SK-N-SH (cell line): ENCODE results near the gene CNGA2. TPM values are rescaled to one million over a fixed set of nuclear protein-coding genes. Genes with fewer than 3 reads are reported as not detected.

Experiments
- CTCF ChIA-PET: fragments of 300-600, 350-600 bp; formaldehyde crosslinking; extraction: SDS; loops from one replicate; lab custom pipeline; 2021; lab: Yijun Ruan, JAX
- POLR2A ChIA-PET: fragments of 350-600 bp; sonication (Branson Sonifier 250); formaldehyde crosslinking; extraction: SDS; loops from one replicate; lab custom pipeline; 2020; ENCODE audit warnings: antibody characterized with exemption, inconsistent platforms; lab: Yijun Ruan, JAX
- DNase-seq: peaks from one replicate; pipeline ENCODE4 v3.0.0; 2012
- H2AFZ ChIP-seq: fragments of 200-600 bp; sonication (generic); 2 replicates; pipeline ENCODE4 v1.8.1; 2016; ENCODE audit warnings: antibody characterized with exemption, mild to moderate bottlenecking, low read depth
- H3F3A ChIP-seq: fragments of 200-600 bp; sonication (generic); replicated peaks from 2 replicates; pipeline ENCODE3; 2016; ENCODE audit warnings: antibody characterized with exemption, mild to moderate bottlenecking; ENCODE audit not compliant: insufficient read depth
- H3K27ac ChIP-seq, 2 experiments: fragments of 200-500 bp in 1 of 2; fragments of 200-600 bp in 1 of 2; sonication (Bioruptor generic) in 1 of 2; sonication (generic), shearing (Covaris generic) in 1 of 2; 2 replicates each; pipeline versions ENCODE4 v1.5.1 to v1.6.1; 2014 to 2016; ENCODE audit warnings: low read depth in 2 of 2, inconsistent platforms in 1 of 2, low read length in 1 of 2, mild to moderate bottlenecking in 1 of 2, mixed read lengths in 1 of 2
- H3K27me3 ChIP-seq: fragments of 200-600 bp; sonication (generic), shearing (Covaris generic); 2 replicates; pipeline ENCODE4 v1.6.1; 2016; ENCODE audit warnings: mixed run types; ENCODE audit not compliant: insufficient read depth
- H3K36me3 ChIP-seq, 2 experiments: fragments of 200-500 bp in 1 of 2; fragments of 200-600 bp in 1 of 2; sonication (Bioruptor generic) in 1 of 2; sonication (generic) in 1 of 2; replicated peaks in 1 of 2; 2 replicates each; pipeline versions ENCODE3 to v1.5.1; 2014 to 2016; ENCODE audit warnings: low read length in 1 of 2, mild to moderate bottlenecking in 1 of 2; ENCODE audit not compliant: insufficient read depth in 2 of 2, control insufficient read depth in 1 of 2
- H3K4me1 ChIP-seq, 2 experiments: fragments of 200-500 bp in 1 of 2; fragments of 200-600 bp in 1 of 2; sonication (Bioruptor generic) in 1 of 2; sonication (generic), shearing (Covaris generic) in 1 of 2; 2 replicates each; pipeline versions ENCODE4 v1.5.1 to v1.6.1; 2014 to 2016; ENCODE audit warnings: low read depth in 1 of 2, low read length in 1 of 2, mixed run types in 1 of 2; ENCODE audit not compliant: insufficient read depth in 2 of 2, control insufficient read depth in 1 of 2
- H3K4me2 ChIP-seq: fragments of 200-600 bp; sonication (generic), shearing (Covaris generic); 2 replicates; pipeline ENCODE4 v1.6.1; 2017; ENCODE audit warnings: mixed run types
- H3K4me3 ChIP-seq, 2 experiments: fragments of 200-500 bp in 1 of 2; fragments of 200-600 bp in 1 of 2; sonication (Bioruptor generic) in 1 of 2; sonication (generic), shearing (Covaris generic) in 1 of 2; 2 replicates each; pipeline versions ENCODE4 v1.5.1 to v1.8.1; 2014 to 2016; ENCODE audit warnings: low read depth in 2 of 2, inconsistent platforms in 1 of 2, low read length in 1 of 2, mild to moderate bottlenecking in 1 of 2, mixed read lengths in 1 of 2, moderate library complexity in 1 of 2
- H3K79me2 ChIP-seq: fragments of 200-600 bp; sonication (generic); 2 replicates; pipeline ENCODE4 v1.8.1; 2017; ENCODE audit warnings: mild to moderate bottlenecking; ENCODE audit not compliant: insufficient read depth
- H3K9ac ChIP-seq: fragments of 200-600 bp; sonication (generic); 2 replicates; pipeline ENCODE4 v1.6.1; 2017; ENCODE audit warnings: mixed run types
- H3K9me2 ChIP-seq: fragments of 200-600 bp; sonication (generic); 2 replicates; pipeline ENCODE4 v1.6.1; 2017; ENCODE audit warnings: mixed run types
- H3K9me3 ChIP-seq: fragments of 200-600 bp; sonication (generic); 2 replicates; pipeline ENCODE4 v1.6.1; 2017; ENCODE audit warnings: mixed run types, mild to moderate bottlenecking, moderate library complexity
- H4K20me1 ChIP-seq: fragments of 200-600 bp; sonication (generic); 2 replicates; pipeline ENCODE4 v1.6.1; 2017; ENCODE audit warnings: mild to moderate bottlenecking, mixed run types; ENCODE audit not compliant: insufficient read depth
- ELF1 ChIP-seq: IDR thresholded peaks from 2 replicates; pipeline ENCODE4 v1.4.0; 2012
- MEF2A ChIP-seq: IDR thresholded peaks from 2 replicates; pipeline ENCODE4 v1.4.0; 2012; ENCODE audit warnings: low read depth, borderline replicate concordance
- NFIC ChIP-seq: IDR thresholded peaks from 2 replicates; pipeline ENCODE4 v1.4.0; 2012; ENCODE audit warnings: borderline replicate concordance
- RAD21 ChIP-seq: IDR thresholded peaks from 2 replicates; pipeline ENCODE4 v1.6.1; 2012; ENCODE audit warnings: mild to moderate bottlenecking, low read length
- WGBS: methylation state at CpG from one replicate; pipeline ENCODE4 v1.1.6; 2017; ENCODE audit warnings: low lambda C conversion rate; 5-methylcytosine and 5-hydroxymethylcytosine counted together
- polyA plus RNA-seq, 3 experiments: library from polyadenylated mRNA; depleted of rRNA; stranded (reverse); fragments of >200 nt; gene quantifications; 2 replicates each; pipeline ENCODE4 v1.2.3, GENCODE V29; 2012
- TF ChIP-seq, protein P1 (sequence below): IDR thresholded peaks from 2 replicates; pipeline ENCODE4; 2012
- TF ChIP-seq, protein P2 (sequence below): IDR thresholded peaks from 2 replicates; pipeline ENCODE4 v1.6.1; 2012; ENCODE audit warnings: mild to moderate bottlenecking, low read depth, low read length, moderate library complexity
- TF ChIP-seq, protein P3 (sequence below): IDR thresholded peaks from 2 replicates; pipeline ENCODE4 v1.4.0; 2012; ENCODE audit warnings: low read depth, borderline replicate concordance
- TF ChIP-seq, protein P4 (sequence below): fragments of 200-600 bp; sonication (generic); IDR thresholded peaks from 2 replicates; pipeline ENCODE4 v1.6.1; 2017; ENCODE audit warnings: antibody characterized with exemption, mild to moderate bottlenecking, moderate library complexity

The CNGA2 gene
- polyA plus RNA-seq, 1 of the 3 experiments (the other 2 are of a cell fraction) = not detected

DNA sequence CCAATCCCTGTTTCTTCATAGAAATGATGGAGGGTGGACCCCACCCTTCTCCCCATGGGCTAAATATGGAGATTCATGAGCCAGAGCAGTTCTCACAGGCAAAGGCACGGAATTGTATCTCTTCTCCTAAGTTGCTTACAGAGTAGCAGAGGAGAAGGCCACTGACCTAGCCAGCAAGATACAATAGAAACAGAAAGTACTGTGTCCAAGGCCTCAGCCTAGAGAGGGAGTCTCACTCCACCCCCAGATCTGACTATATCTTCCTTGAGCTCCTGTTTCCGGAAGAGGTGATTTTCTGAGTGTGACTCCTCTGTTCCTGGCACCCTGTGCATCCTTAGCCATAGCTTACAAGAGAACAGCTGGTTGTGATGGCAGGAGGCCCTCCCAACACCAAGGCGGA is 18.8 kb upstream of the CNGA2 start, which contains the start of gene FATE1:
TSS of gene FATE1 (plus strand) at position 284 of the 400 bp plus-strand sequence. CDS start at position 369, 85 bp downstream.
- ChIA-PET CTCF (no interaction called here), POLR2A (no interaction called here)
- DNase-seq = no peak
- H2AFZ ChIP-seq = no peak within 1 kb of the TSS
- no peaks in the 10 kb centered on the region for H3K9me3 ChIP-seq
- no peaks in the 10 kb centered on the region for H4K20me1 ChIP-seq
- no peaks in the 10 kb centered on the region for H3F3A ChIP-seq
- H3K36me3 ChIP-seq = no peaks in the 10 kb centered on the region
- TF ChIP-seq ELF1 (no peak), MEF2A (no peak), NFIC (no peak), RAD21 (no peak)
- TF ChIP-seq, protein P1, sequence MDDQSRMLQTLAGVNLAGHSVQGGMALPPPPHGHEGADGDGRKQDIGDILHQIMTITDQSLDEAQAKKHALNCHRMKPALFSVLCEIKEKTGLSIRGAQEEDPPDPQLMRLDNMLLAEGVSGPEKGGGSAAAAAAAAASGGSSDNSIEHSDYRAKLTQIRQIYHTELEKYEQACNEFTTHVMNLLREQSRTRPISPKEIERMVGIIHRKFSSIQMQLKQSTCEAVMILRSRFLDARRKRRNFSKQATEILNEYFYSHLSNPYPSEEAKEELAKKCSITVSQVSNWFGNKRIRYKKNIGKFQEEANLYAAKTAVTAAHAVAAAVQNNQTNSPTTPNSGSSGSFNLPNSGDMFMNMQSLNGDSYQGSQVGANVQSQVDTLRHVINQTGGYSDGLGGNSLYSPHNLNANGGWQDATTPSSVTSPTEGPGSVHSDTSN = no peak
- TF ChIP-seq, protein P2, sequence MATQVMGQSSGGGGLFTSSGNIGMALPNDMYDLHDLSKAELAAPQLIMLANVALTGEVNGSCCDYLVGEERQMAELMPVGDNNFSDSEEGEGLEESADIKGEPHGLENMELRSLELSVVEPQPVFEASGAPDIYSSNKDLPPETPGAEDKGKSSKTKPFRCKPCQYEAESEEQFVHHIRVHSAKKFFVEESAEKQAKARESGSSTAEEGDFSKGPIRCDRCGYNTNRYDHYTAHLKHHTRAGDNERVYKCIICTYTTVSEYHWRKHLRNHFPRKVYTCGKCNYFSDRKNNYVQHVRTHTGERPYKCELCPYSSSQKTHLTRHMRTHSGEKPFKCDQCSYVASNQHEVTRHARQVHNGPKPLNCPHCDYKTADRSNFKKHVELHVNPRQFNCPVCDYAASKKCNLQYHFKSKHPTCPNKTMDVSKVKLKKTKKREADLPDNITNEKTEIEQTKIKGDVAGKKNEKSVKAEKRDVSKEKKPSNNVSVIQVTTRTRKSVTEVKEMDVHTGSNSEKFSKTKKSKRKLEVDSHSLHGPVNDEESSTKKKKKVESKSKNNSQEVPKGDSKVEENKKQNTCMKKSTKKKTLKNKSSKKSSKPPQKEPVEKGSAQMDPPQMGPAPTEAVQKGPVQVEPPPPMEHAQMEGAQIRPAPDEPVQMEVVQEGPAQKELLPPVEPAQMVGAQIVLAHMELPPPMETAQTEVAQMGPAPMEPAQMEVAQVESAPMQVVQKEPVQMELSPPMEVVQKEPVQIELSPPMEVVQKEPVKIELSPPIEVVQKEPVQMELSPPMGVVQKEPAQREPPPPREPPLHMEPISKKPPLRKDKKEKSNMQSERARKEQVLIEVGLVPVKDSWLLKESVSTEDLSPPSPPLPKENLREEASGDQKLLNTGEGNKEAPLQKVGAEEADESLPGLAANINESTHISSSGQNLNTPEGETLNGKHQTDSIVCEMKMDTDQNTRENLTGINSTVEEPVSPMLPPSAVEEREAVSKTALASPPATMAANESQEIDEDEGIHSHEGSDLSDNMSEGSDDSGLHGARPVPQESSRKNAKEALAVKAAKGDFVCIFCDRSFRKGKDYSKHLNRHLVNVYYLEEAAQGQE = no peak
- TF ChIP-seq, protein P3, sequence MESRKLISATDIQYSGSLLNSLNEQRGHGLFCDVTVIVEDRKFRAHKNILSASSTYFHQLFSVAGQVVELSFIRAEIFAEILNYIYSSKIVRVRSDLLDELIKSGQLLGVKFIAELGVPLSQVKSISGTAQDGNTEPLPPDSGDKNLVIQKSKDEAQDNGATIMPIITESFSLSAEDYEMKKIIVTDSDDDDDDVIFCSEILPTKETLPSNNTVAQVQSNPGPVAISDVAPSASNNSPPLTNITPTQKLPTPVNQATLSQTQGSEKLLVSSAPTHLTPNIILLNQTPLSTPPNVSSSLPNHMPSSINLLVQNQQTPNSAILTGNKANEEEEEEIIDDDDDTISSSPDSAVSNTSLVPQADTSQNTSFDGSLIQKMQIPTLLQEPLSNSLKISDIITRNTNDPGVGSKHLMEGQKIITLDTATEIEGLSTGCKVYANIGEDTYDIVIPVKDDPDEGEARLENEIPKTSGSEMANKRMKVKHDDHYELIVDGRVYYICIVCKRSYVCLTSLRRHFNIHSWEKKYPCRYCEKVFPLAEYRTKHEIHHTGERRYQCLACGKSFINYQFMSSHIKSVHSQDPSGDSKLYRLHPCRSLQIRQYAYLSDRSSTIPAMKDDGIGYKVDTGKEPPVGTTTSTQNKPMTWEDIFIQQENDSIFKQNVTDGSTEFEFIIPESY = no peak
- TF ChIP-seq, protein P4, sequence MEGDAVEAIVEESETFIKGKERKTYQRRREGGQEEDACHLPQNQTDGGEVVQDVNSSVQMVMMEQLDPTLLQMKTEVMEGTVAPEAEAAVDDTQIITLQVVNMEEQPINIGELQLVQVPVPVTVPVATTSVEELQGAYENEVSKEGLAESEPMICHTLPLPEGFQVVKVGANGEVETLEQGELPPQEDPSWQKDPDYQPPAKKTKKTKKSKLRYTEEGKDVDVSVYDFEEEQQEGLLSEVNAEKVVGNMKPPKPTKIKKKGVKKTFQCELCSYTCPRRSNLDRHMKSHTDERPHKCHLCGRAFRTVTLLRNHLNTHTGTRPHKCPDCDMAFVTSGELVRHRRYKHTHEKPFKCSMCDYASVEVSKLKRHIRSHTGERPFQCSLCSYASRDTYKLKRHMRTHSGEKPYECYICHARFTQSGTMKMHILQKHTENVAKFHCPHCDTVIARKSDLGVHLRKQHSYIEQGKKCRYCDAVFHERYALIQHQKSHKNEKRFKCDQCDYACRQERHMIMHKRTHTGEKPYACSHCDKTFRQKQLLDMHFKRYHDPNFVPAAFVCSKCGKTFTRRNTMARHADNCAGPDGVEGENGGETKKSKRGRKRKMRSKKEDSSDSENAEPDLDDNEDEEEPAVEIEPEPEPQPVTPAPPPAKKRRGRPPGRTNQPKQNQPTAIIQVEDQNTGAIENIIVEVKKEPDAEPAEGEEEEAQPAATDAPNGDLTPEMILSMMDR = no peak
- no peak within 1 kb of the TSS for H3K4me3 ChIP-seq
- H3K27ac ChIP-seq = no peak within 1 kb of the TSS
- H3K9me2 ChIP-seq = no peaks in the 10 kb centered on the region
- 3% methylated on average over 3 of the region's 3 CpGs for WGBS
- H3K4me1 ChIP-seq = no peaks in the 10 kb centered on the region
- H3K79me2 ChIP-seq = no peaks in the 10 kb centered on the region
- no peak within 1 kb of the TSS for H3K9ac ChIP-seq
- H3K27me3 ChIP-seq = peaks cover 21% of the 10 kb centered on the region; the same call in 1 of the 2 replicates
- H3K4me2 ChIP-seq = no peak within 1 kb of the TSS
